Activated T-cell treated with anti-CD3 and anti-CD28 coated beads, Interleukin-2, amount 50 U/mL, for 4 hours (primary cell): ENCODE data around the gene RFNG. TPM values are rescaled to one million over a fixed set of nuclear protein-coding genes. Genes with fewer than 3 reads are reported as not detected.

ENCODE experiments used
- ATAC-seq, 2 donors: fragments of 200-7000 bp; cut with Tn5 transposase; one replicate each; pipeline ENCODE4 v1.10.0; 2021
- DNase-seq: peaks from one replicate; pipeline ENCODE4 v3.0.0-alpha.2; 2020
- H3K27me3 Mint-ChIP-seq: one replicate; pipeline ENCODE4 v1.8.0; 2021; ENCODE audit warnings: low read depth, mixed read lengths
- H3K36me3 Mint-ChIP-seq: one replicate; pipeline ENCODE4 v1.8.0; 2022; ENCODE audit warnings: mixed read lengths; ENCODE audit not compliant: insufficient read depth
- H3K4me1 Mint-ChIP-seq: one replicate; pipeline ENCODE4 v1.8.0; 2021; ENCODE audit warnings: low read depth, mixed read lengths
- H3K4me3 Mint-ChIP-seq: one replicate; pipeline ENCODE4 v1.8.0; 2021; ENCODE audit warnings: mild to moderate bottlenecking, moderate library complexity, mixed read lengths
- H3K9me3 Mint-ChIP-seq: one replicate; pipeline ENCODE4 v1.8.0; 2021; ENCODE audit warnings: mixed read lengths
- total RNA-seq, 3 donors: library from RNA; stranded (reverse); gene quantifications; one replicate each; pipeline ENCODE4 v1.2.1, GENCODE V29; 2021

The RFNG gene, protein sequence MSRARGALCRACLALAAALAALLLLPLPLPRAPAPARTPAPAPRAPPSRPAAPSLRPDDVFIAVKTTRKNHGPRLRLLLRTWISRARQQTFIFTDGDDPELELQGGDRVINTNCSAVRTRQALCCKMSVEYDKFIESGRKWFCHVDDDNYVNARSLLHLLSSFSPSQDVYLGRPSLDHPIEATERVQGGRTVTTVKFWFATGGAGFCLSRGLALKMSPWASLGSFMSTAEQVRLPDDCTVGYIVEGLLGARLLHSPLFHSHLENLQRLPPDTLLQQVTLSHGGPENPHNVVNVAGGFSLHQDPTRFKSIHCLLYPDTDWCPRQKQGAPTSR
- total RNA-seq: 10 to 100 TPM; 20.3 to 21.5 (median 20.4) TPM

GRCh38 chr17:82051776-82052637 is at the start of gene RFNG, which contains the start of gene GPS1:
Gene RFNG, minus strand, starts transcription at chr17:82051811. Its CDS starts 45 bp downstream, at chr17:82051766.
Gene GPS1, plus strand, starts transcription at chr17:82051898. Its CDS starts 34 bp downstream, at chr17:82051932.
- H3K4me3 Mint-ChIP-seq: peak within 1 kb of the TSS; percentile 86
- no peaks in the 10 kb centered on the region for H3K27me3 Mint-ChIP-seq
- no peaks in the 10 kb centered on the region for H3K9me3 Mint-ChIP-seq
- peak; percentile 81 for DNase-seq
- peaks cover 12% of the 10 kb centered on the region for H3K4me1 Mint-ChIP-seq
- ATAC-seq: peak; percentile 91
- peaks cover 6% of the 10 kb centered on the region for H3K36me3 Mint-ChIP-seq

- no peak overlapping the region for H3K4me3 Mint-ChIP-seq
- no peaks in the 10 kb centered on the region for H3K36me3 Mint-ChIP-seq
- H3K27me3 Mint-ChIP-seq: no peaks in the 10 kb centered on the region
- no peak for ATAC-seq
- no peaks in the 10 kb centered on the region for H3K9me3 Mint-ChIP-seq
- no peak for DNase-seq
- peaks cover 17% of the 10 kb centered on the region for H3K4me1 Mint-ChIP-seq
Observed at GRCh38 chr17:82101301-82101715, 49.7 kb upstream of the RFNG start.

- Mint-ChIP-seq H3K36me3 (peaks cover 1% of the 10 kb centered on the region), H3K9me3 (no peaks in the 10 kb centered on the region), H3K4me3 (peak overlapping the region; percentile 35), H3K4me1 (peaks cover 15% of the 10 kb centered on the region), H3K27me3 (no peaks in the 10 kb centered on the region)
- ATAC-seq (no peak), DNase-seq (no peak)
Observed at GRCh38 chr17:82100502-82101298, 49.1 kb upstream of the RFNG start.

DNA sequence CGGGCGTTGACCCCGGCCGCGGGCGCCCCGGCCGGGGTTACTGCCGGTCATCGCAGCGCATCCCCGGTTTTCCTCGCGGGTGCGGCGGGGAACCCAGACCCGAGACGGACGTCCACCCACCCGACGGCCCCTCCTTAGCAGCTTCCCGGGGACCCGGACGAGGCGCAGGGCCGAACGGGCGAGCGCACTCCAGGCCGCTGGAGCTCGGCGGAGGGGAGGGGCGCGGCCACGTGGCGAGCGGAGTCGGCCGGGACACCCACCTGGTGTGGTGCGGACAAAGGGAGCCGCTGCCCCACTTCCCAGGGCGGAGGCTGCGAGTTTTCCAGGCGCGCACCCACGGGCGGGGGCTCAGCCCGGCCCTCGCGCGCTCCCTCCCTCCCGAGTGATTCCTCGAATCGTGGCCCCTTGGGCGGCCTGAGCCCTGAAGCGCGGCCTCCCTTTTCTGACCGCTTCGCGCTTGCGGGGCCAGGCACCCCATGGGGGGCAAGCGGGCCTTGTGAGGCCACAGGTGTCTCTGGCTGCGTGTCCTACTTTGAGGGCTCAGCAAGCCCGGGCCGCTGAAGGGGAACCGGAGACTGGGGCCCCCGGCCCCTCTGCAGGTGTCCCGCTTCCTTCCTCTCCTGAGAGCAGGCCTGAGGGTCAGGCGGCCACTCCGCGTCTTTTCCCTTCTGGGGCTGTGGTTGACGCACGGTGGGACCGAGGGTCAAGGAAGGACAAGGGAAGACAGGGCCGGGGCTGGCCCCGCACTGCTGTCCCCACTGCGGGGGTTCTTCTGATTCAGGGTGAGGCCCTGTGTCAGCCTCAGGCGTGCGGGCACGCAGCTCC is 47.5 kb upstream of the RFNG start:
- ATAC-seq (peak; percentile 6), DNase-seq (no peak)
- Mint-ChIP-seq H3K4me3 (peak overlapping the region; percentile 82), H3K9me3 (no peaks in the 10 kb centered on the region), H3K36me3 (peaks cover 1% of the 10 kb centered on the region), H3K4me1 (peaks cover 7% of the 10 kb centered on the region), H3K27me3 (no peaks in the 10 kb centered on the region)

DNA sequence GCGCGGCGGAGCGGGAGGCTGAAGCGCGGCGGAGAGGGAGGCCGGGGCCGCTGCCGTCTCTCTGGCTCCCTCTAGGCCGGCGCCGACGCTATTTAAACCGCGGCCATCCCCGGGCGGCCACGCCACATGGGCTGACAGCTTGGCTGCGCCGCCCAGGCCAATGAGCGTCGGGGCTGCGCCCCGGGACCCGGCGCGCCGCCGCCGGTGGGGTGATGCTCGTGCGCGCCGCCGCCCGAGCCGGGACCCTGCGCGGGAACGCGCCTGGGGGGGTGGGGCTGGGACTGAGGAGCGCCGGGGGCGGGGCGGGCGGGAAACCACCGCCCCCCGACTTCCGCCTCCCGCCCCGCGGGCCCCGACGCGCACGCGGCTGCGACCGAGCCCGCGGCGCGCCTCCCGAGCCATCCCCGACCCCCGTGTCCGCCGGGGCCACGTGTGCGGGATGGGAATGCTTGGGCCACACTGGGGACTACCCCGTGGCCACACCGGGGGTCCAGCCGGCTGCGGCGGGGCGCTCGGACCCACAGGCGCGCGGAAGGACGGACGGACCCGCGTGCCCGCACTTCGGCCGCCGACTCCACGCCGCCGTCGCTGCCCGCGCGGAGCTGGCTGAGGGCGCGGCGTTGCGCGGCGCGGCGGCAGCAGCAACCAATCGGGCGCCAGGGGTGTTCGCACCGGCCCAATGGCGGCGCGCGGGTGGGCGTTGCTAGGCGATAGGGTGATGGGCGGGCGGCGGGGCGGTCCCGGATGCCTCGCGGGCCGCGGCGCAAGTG is 46.7 kb upstream of the RFNG start, which contains the start of gene FASN:
TSS of gene FASN (minus strand) at position 68 of the 770 bp plus-strand sequence. CDS start 1,791 bp downstream, outside the sequence.
- peak; percentile 91 for DNase-seq
- H3K27me3 Mint-ChIP-seq: no peaks in the 10 kb centered on the region
- peak within 1 kb of the TSS; percentile 78 for H3K4me3 Mint-ChIP-seq
- peaks cover 2% of the 10 kb centered on the region for H3K36me3 Mint-ChIP-seq
- H3K9me3 Mint-ChIP-seq: no peaks in the 10 kb centered on the region
- peak; percentile 85 to 86 for ATAC-seq
- peaks cover 7% of the 10 kb centered on the region for H3K4me1 Mint-ChIP-seq

DNA sequence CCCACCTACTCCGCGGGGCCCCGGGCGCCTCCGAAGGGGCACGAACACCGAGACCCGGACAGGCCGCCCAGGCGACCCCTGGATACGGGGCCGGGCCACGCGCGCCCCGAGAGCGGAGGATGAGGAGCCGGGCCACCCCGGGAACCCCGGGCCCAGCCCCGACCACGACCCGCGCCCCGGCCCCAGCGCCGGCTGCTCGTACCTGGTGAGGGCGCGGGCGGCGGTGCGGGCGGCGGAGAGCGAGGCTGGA is 46.2 kb upstream of the RFNG start:
- no peaks in the 10 kb centered on the region for H3K27me3 Mint-ChIP-seq
- peak overlapping the region; percentile 54 for H3K4me3 Mint-ChIP-seq
- peaks cover 7% of the 10 kb centered on the region for H3K4me1 Mint-ChIP-seq
- ATAC-seq (peak in 1 of 2 donors; percentile 4), DNase-seq (peak; percentile 45)
- peaks cover 4% of the 10 kb centered on the region for H3K36me3 Mint-ChIP-seq
- H3K9me3 Mint-ChIP-seq: no peaks in the 10 kb centered on the region

GRCh38 chr17:82097184-82097918 is 45.7 kb upstream of the RFNG start:
- no peak for DNase-seq
- Mint-ChIP-seq H3K4me3 (peak overlapping the region; percentile 78), H3K36me3 (peaks cover 4% of the 10 kb centered on the region), H3K4me1 (peaks cover 7% of the 10 kb centered on the region), H3K9me3 (no peaks in the 10 kb centered on the region), H3K27me3 (no peaks in the 10 kb centered on the region)
- ATAC-seq: peak; percentile 1 to 4

DNA sequence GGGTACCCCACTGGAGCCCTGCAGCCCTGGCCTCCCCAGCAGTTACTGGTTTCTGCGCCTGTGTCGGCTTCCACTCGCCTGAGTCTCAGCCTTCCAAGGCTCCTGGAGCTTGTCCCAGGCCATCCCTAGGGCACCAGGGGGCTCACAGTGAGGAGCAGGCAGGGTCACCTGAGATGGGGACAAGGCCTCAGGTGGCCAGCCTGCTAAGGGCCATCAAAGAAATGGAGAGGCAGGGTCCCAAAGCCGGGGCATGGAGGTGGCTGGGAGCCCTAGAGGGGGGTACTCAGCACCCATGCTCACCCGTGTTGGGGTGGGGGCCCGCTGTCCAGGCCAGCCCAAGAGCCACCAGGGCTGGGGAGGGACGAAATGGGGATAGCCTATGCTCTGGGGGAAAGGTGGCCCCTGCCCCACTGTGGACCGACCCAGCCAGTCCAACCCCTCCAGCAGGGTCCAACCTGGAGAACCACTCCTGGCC is 45.1 kb upstream of the RFNG start:
- Mint-ChIP-seq H3K36me3 (peaks cover 4% of the 10 kb centered on the region), H3K4me3 (peak overlapping the region; percentile 78), H3K27me3 (no peaks in the 10 kb centered on the region), H3K9me3 (no peaks in the 10 kb centered on the region), H3K4me1 (peaks cover 7% of the 10 kb centered on the region)
- no peak for DNase-seq
- no peak for ATAC-seq

- Mint-ChIP-seq H3K9me3 (no peaks in the 10 kb centered on the region), H3K4me3 (peak overlapping the region; percentile 78), H3K4me1 (peaks cover 7% of the 10 kb centered on the region), H3K27me3 (no peaks in the 10 kb centered on the region), H3K36me3 (peaks cover 4% of the 10 kb centered on the region)
- ATAC-seq (no peak), DNase-seq (no peak)
Observed at GRCh38 chr17:82095777-82096708, 44.4 kb upstream of the RFNG start.

DNA sequence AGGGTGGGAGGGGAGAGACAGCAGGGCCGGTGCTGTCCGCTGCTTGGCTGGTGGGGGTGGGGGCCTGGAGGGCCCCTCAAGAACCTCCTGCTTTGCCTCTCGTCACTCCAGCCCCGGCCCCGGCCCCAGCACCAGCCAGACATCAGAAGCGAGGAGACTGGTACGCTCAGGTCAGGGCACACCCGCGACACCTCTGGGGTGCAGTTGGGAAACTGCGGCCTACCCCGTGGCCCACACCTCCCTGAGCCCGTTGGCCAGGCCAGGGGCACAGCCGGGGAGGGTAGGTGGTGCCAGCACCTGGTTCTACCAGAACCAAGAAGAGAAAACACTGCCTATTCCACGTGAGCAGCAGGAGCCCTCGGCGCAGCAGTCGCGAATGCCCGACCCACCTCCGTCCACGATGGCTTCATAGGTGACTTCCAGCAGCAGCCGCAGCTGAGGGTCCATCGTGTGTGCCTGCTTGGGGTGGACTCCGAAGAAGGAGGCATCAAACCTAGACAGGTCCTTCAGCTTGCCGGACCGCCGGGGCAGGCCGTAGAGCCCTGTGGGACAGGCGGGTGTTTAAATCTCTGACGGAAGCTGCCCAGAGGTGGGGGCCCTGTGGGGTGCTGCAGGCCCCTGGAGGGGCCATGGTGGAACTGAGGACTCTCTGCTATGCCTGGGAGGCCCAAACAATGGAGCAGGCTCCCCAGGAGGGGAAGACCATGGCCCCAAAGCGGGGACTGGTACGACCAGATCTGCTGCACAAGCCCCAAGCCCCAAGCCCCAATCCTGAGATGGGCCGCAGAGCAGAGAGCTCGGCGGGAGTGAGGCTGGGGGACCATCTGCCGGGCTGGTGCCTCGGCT is 43.5 kb upstream of the RFNG start:
- Mint-ChIP-seq H3K4me1 (peaks cover 5% of the 10 kb centered on the region), H3K27me3 (no peaks in the 10 kb centered on the region), H3K9me3 (no peaks in the 10 kb centered on the region), H3K36me3 (peaks cover 4% of the 10 kb centered on the region), H3K4me3 (peak overlapping the region; percentile 78)
- DNase-seq (no peak), ATAC-seq (no peak)
